DLD1 (cell line): ENCODE results near the gene POLR2J.

Source experiments
- in situ Hi-C: cut with HindIII; loops from 2 replicates; pipeline ENCODE4 v1.10.0; 2017; ENCODE audit warnings: low sequenced_read_pairs

The POLR2J gene

GRCh38 chr7:102444961-102445673 is 33.6 kb downstream of the POLR2J start:
- in situ Hi-C loops = no loop called here

- in situ Hi-C loops = no loop called here
Measured at GRCh38 chr7:102439963-102440795, 38.5 kb downstream of the POLR2J start.

- in situ Hi-C loops = no loop called here
Measured at GRCh38 chr7:102436118-102436517, 42.6 kb downstream of the POLR2J start.

GRCh38 chr7:102434039-102434486 is 44.7 kb downstream of the POLR2J start:
- in situ Hi-C loops = no loop called here

- in situ Hi-C loops = no loop called here
Measured at GRCh38 chr7:102433219-102434038, 45.3 kb downstream of the POLR2J start, which contains the start of gene ORAI2. TSS of gene ORAI2 (plus strand) at chr7:102433575. CDS start at chr7:102438957, 5,382 bp downstream.

GRCh38 chr7:102432442-102433218 is 46.1 kb downstream of the POLR2J start:
- in situ Hi-C loops = no loop called here

- in situ Hi-C loops = no loop called here
Measured at GRCh38 chr7:102431617-102432298, 47.0 kb downstream of the POLR2J start.

- in situ Hi-C loops = no loop called here
Measured at GRCh38 chr7:102429141-102429899, 49.4 kb downstream of the POLR2J start.

GRCh38 chr7:102427019-102427405 is 51.7 kb downstream of the POLR2J start:
- in situ Hi-C loops = no loop called here

- in situ Hi-C loops = no loop called here
Measured at GRCh38 chr7:102426268-102427018, 52.3 kb downstream of the POLR2J start.

- in situ Hi-C loops = no loop called here
Measured at GRCh38 chr7:102425639-102426267, 53.0 kb downstream of the POLR2J start.

GRCh38 chr7:102424787-102425218 is 53.9 kb downstream of the POLR2J start:
- in situ Hi-C loops = no loop called here

GRCh38 chr7:102424129-102424551 is 54.6 kb downstream of the POLR2J start:
- in situ Hi-C loops = no loop called here
